ENCODE data around the gene E4F1. TPM values are rescaled to one million over a fixed set of nuclear protein-coding genes. Genes with fewer than 3 reads are reported as not detected.

The E4F1 gene
- total and polyA plus RNA-seq, 2 of the 13 experiments (the other 11 are each of a cell fraction or from before 2014, with no cell fraction given), result 13.8 to 19.5 TPM

DNA sequence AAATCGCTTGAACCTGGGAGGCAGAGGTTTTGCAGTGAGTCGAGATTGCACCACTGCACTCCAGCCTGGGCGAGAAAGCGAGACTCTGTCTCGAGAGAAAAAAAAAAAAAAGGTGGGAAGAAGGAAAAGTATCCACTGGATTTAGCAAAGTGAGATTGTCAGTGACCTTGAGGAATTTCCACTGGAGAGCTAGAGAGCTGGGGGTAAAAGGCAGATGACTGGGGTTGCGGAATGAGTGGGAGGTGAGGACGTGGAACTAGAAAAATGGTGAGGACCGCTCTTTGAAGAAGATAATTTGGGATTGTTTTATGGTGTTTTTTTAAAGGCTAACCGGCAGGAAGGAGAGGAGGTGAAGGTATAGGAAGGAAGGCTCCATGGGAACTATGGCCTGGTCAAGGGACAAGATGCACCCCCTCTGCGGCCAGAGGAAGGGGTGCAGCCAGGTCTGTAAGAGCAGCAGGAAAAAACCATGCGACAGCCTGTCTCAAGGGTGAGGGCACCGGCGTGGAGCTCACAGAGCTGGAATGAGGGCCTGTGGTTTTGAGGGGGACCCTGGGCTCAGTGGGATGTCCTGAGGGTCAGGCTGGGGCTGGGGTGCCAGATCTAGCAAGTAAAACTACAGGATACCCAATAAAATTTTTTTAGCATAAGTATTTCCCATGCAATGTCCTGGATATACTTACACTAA, 18.8 kb upstream of the E4F1 start (continued):
- TF ChIP-seq ZNF460 (CRISPR knock-in tag; IDR thresholded peaks at IDR 0.05; ENCODE audit: borderline replicate concordance) (peak; percentile 75), FLYWCH1 (CRISPR knock-in tag; IDR thresholded peaks at IDR 0.05) (no peak), ZNF703 (CRISPR knock-in tag; IDR thresholded peaks at IDR 0.05; ENCODE audit: borderline replicate concordance) (no peak), PAF1 (CRISPR knock-in tag; IDR thresholded peaks at IDR 0.05) (no peak), KLF16 (CRISPR knock-in tag; IDR thresholded peaks at IDR 0.05) (no peak)
- TF ChIP-seq, protein P1, sequence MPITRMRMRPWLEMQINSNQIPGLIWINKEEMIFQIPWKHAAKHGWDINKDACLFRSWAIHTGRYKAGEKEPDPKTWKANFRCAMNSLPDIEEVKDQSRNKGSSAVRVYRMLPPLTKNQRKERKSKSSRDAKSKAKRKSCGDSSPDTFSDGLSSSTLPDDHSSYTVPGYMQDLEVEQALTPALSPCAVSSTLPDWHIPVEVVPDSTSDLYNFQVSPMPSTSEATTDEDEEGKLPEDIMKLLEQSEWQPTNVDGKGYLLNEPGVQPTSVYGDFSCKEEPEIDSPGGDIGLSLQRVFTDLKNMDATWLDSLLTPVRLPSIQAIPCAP (CRISPR knock-in tag; IDR thresholded peaks at IDR 0.05; ENCODE audit: low read depth), result no peak

DNA sequence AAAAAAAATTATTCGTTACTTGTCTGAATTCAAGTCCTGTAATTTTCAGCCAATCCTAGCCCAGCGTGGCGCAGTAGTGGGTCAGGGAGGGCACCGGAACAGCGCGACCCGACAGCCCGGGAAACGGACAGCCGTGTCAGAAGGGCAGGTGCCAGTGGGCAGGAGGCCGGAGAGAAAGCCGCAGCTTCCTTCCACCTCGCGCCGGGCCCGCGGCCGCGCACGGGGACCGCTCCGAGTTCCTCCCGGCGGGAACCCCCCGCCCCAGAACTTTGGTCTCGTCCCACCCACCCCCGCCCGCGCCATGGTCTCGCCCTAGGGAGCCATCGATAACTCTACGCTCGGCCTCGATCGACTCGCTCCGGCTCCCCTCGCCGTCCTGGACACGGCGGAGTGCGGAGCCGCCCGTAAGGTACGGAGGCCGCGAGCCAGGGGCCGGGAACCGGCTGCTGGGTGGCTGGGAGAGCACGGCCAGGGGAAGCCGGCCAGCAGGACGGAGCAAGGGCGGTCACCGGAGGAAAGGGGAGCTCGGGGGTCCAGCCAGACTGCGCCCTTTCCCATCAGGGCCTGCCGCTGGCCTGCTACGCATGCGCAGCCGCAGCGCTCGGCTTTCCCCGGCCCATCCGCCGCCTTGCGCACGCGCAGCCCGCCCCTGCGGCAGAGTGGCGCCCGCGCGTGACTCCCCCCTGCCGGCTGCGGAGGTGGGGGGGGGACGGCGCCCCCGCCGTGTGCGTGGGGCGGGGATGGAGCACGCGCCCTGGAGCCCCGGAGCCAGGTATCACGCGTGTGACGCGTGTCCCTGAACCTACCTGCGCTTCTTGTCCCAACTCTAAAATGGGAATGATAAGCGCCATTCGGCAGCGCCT, 18.1 kb upstream of the E4F1 start, which contains the start of gene MLST8:
Gene MLST8 (plus strand): TSS at position 351 of the 863 bp plus-strand sequence. CDS start 632 bp downstream, outside the sequence.
- Histone ChIP-seq H3K9me3 (ENCODE audit: low read length) (no peaks in the 10 kb centered on the region), H3K27ac (ENCODE audit: extremely low read length, insufficient read depth, low read length) (peak within 1 kb of the TSS; percentile 89), H3K4me3 (replicated peaks in 1 of 3; ENCODE audit: insufficient read depth in 1 of 3, low read depth in 2 of 3, low read length in 3 of 3) (peak within 1 kb of the TSS; percentile 71 to 96 (median 83)), H2AFZ (ENCODE audit: low read length) (peak within 1 kb of the TSS; percentile 71), H3K4me2 (ENCODE audit: low read depth, low read length) (peak within 1 kb of the TSS; percentile 99), H3K27me3 (ENCODE audit: control insufficient read depth in 1 of 2, insufficient read depth in 2 of 2, low read length in 2 of 2) (0 out of 5 replicates have a peak, but pooled peaks cover 0 to 1% of the 10 kb centered on the region in 2 experiments), H3K36me3 (replicated peaks in 1 of 2; ENCODE audit: control insufficient read depth in 1 of 2, insufficient read depth in 2 of 2, low read length in 2 of 2) (peaks cover 2 to 13% of the 10 kb centered on the region in 2 experiments; a peak in 3 of 5 replicates), H3K4me1 (ENCODE audit: insufficient read depth, low read length) (peaks cover 33% of the 10 kb centered on the region), H3K79me2 (ENCODE audit: insufficient read depth, low read length) (peaks cover 8% of the 10 kb centered on the region), H3K9ac (ENCODE audit: insufficient read depth, low read depth, low read length) (peak within 1 kb of the TSS; percentile 97), H4K20me1 (ENCODE audit: insufficient read depth, low read length) (no peaks in the 10 kb centered on the region)
- in situ Hi-C loops (cut with HindIII; ENCODE audit: extremely low pct_ligation_motif_present, low pct_unique_long_range_greater_than_20kb) (no loop called here), intact Hi-C loops (cut with micrococcal nuclease; ENCODE audit: unreplicated experiment) (no loop called here)
- POLR2A ChIA-PET, result interaction anchor here (0.8 to 4.3 kb wide), 6 partner anchors 9 to 50 kb away, joined by 3 to 18 read pairs (median 10); partner anchors contain the start of genes E4F1, ECI1, PGP and TRAF7
- CTCF ChIA-PET (ENCODE audit: low intra/inter-chr PET ratio, low total read pairs), result no interaction called here
- WGBS (ENCODE audit: low lambda C conversion rate), result under 1% methylated on average over 33 of the region's 93 CpGs
- peak; percentile 65 for DNase-seq (ENCODE audit: low spot score)
- FAIRE-seq, result no peak
- peak; percentile 52 for ATAC-seq
- no TSS peak for BruUV-seq (replicated peaks)
- TF ChIP-seq, protein P2, sequence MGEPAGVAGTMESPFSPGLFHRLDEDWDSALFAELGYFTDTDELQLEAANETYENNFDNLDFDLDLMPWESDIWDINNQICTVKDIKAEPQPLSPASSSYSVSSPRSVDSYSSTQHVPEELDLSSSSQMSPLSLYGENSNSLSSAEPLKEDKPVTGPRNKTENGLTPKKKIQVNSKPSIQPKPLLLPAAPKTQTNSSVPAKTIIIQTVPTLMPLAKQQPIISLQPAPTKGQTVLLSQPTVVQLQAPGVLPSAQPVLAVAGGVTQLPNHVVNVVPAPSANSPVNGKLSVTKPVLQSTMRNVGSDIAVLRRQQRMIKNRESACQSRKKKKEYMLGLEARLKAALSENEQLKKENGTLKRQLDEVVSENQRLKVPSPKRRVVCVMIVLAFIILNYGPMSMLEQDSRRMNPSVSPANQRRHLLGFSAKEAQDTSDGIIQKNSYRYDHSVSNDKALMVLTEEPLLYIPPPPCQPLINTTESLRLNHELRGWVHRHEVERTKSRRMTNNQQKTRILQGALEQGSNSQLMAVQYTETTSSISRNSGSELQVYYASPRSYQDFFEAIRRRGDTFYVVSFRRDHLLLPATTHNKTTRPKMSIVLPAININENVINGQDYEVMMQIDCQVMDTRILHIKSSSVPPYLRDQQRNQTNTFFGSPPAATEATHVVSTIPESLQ (CRISPR knock-in tag; conservative IDR thresholded peaks at IDR 0.05), result no peak
- TF ChIP-seq RELA (CRISPR knock-in tag; IDR thresholded peaks at IDR 0.05) (no peak), ZNF24 (IDR thresholded peaks at IDR 0.05) (no peak), MIER3 (CRISPR knock-in tag; IDR thresholded peaks at IDR 0.05; ENCODE audit: borderline replicate concordance) (peak; percentile 70; the same call in 1 of the 2 replicates), ZKSCAN5 (CRISPR knock-in tag; IDR thresholded peaks at IDR 0.05) (0 out of 2 replicates have a peak, but pooled peaks have one; percentile 24), HMG20A (CRISPR knock-in tag; IDR thresholded peaks at IDR 0.05; ENCODE audit: borderline replicate concordance) (no peak), ERF (CRISPR knock-in tag; IDR thresholded peaks at IDR 0.05) (peak; percentile 78; the same call in 1 of the 2 replicates), NFKB2 (CRISPR knock-in tag; IDR thresholded peaks at IDR 0.05; ENCODE audit: borderline replicate concordance) (peak; percentile 83; the same call in 1 of the 2 replicates), ZBTB38 (CRISPR knock-in tag; IDR thresholded peaks at IDR 0.05) (0 out of 2 replicates have a peak, but pooled peaks have one; percentile 27)
- TF ChIP-seq, protein P3, sequence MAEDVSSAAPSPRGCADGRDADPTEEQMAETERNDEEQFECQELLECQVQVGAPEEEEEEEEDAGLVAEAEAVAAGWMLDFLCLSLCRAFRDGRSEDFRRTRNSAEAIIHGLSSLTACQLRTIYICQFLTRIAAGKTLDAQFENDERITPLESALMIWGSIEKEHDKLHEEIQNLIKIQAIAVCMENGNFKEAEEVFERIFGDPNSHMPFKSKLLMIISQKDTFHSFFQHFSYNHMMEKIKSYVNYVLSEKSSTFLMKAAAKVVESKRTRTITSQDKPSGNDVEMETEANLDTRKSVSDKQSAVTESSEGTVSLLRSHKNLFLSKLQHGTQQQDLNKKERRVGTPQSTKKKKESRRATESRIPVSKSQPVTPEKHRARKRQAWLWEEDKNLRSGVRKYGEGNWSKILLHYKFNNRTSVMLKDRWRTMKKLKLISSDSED (CRISPR knock-in tag; IDR thresholded peaks at IDR 0.05), result 0 out of 2 replicates have a peak, but pooled peaks have one; percentile 56
